HG03159 (cell line): ENCODE results near the gene C7orf57.

Source experiments
- ATAC-seq: cut with Tn5 transposase; IDR thresholded peaks from one replicate; pipeline ENCODE4 v1.9.1; 2021; ENCODE audit warnings: mild to moderate bottlenecking, moderate library complexity; ENCODE audit not compliant: unreplicated experiment

C7orf57 gene

GRCh38 chr7:48106906-48107659 lies 71.7 kb downstream of the C7orf57 start:
- ATAC-seq: no peak

DNA sequence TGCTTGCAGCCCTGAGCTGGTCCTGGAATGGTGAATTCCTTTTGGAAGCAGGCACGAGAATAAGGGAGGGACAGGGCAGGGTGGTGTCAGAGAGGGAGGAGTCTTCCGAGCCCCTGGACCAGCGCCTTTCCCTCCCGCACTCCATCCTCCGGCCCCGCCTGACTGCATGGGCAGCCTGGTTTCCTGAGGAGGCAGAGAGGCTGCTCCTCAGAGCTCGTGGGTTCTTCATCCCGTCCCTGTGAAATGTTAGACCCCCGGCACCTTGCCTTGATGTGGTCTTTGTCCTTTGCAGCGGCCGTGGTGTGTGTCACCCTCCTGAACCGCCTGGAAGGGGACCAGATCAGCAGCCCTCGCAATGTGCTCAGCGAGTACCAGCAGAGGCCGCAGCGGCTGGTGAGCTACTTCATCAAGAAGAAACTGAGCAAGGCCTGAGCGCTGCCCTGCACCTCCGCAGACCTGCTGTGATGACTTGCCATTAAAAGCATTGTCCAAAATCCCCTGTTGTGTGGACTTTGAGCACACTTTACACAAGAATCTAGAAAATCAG lies 72.7 kb downstream of the C7orf57 start:
- ATAC-seq: no peak

GRCh38 chr7:48108959-48109847 lies 73.9 kb downstream of the C7orf57 start:
- no peak for ATAC-seq

DNA sequence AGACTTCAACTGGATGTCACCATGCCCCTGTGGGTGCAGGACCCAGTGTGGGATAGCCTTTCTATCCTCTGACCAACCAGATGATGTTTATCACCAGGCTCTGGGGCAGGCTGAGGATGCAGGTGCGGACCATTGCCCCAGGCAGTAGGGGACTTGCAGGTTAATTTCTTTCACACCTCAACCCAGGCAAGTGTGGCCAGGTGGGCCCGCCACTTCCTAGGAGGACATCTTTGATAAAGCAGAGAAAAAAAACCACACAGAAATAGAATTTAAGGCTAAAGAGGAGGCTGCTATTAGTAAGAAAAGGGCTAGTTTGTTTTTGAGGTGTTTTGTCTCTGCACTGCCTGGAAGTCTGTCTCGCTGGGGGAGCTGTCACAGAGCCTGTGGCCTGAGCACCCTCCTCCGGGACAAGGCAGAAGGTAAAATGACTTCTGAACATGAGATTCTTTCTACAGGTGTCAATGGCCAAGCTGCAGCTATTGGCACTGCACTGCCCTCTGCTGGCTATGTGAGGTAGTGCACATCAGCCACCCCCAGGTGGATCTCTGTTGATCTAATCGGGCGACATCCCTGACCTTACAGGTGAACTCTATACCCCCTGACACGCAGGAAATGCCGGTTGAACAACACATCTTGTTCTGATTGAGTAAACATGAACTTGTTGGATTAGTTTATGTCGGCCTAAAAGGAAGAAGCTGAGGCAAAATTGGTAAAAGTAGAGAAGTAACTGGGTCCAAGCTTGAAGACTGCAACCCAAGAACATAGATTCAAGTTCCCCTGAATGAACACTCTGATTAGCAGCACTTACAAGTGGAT lies 74.7 kb downstream of the C7orf57 start:
- ATAC-seq: peak; percentile 80

DNA sequence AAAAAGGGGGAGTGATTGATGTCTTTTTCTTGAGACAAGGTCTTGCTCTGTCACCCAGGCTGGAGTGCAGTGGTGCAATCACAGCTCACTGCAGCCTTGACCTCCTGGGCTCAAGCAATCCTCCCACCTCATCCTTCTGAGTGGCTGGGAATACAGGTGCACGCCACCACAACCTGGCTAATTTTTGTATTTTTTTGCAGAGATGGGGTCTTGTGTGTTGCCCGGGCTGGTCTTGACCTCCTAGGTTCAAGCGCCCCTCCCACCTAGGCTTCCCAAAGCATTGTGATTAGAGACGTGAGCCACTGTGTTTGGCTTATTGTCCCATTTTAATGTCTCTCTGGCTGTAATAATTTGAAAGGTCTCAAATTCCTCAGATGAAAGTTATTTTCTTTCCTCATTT lies 75.5 kb downstream of the C7orf57 start:
- ATAC-seq: no peak
